Hepatocyte (in vitro differentiated cells): ENCODE data around the gene ITGB1BP1. TPM values are rescaled to one million over a fixed set of nuclear protein-coding genes. Genes with fewer than 3 reads are reported as not detected.

ENCODE experiments used
- DNase-seq: peaks from one replicate; pipeline ENCODE4 v3.0.0-alpha.2; 2016; ENCODE audit warnings: low spot score
- H2AFZ ChIP-seq: fragments of 200-600 bp; sonication (generic); 2 replicates; pipeline ENCODE4 v1.6.0; 2016; ENCODE audit warnings: antibody characterized with exemption, mild to moderate bottlenecking
- H3K27ac ChIP-seq: fragments of 200-600 bp; sonication (generic); 2 replicates; pipeline ENCODE4 v1.5.1; 2016; ENCODE audit warnings: mild to moderate bottlenecking
- H3K27me3 ChIP-seq: fragments of 200-600 bp; sonication (generic); 2 replicates; pipeline ENCODE4 v1.6.1; 2016
- H3K36me3 ChIP-seq: fragments of 200-600 bp; sonication (generic); replicated peaks from 2 replicates; pipeline ENCODE4 v1.5.1; 2016; ENCODE audit warnings: low read depth; ENCODE audit not compliant: insufficient read depth
- H3K4me1 ChIP-seq: fragments of 200-600 bp; sonication (generic); 2 replicates; pipeline ENCODE4 v1.5.1; 2016; ENCODE audit warnings: mild to moderate bottlenecking, moderate library complexity; ENCODE audit not compliant: insufficient read depth
- H3K4me2 ChIP-seq: fragments of 200-600 bp; sonication (generic); 2 replicates; pipeline ENCODE4 v1.6.0; 2016
- H3K4me3 ChIP-seq: fragments of 200-600 bp; sonication (generic); 2 replicates; pipeline ENCODE4 v1.5.1; 2016; ENCODE audit warnings: mild to moderate bottlenecking
- H3K79me2 ChIP-seq: fragments of 200-600 bp; sonication (generic); 2 replicates; pipeline ENCODE4 v1.6.0; 2017; ENCODE audit warnings: mild to moderate bottlenecking
- H3K9me2 ChIP-seq: fragments of 200-600 bp; sonication (generic); replicated peaks from 2 replicates; pipeline ENCODE4 v1.6.0; 2017; ENCODE audit warnings: mild to moderate bottlenecking; ENCODE audit not compliant: insufficient read depth
- H3K9me3 ChIP-seq: fragments of 200-600 bp; sonication (generic); 2 replicates; pipeline ENCODE4 v1.5.1; 2016; ENCODE audit warnings: low read depth, mild to moderate bottlenecking
- H4K20me1 ChIP-seq: fragments of 200-600 bp; sonication (generic); 2 replicates; pipeline ENCODE4 v1.6.0; 2016; ENCODE audit warnings: mild to moderate bottlenecking; ENCODE audit not compliant: insufficient read depth, poor library complexity, severe bottlenecking
- EZH2 ChIP-seq: fragments of 200-600 bp; sonication (generic); IDR thresholded peaks from 2 replicates; pipeline ENCODE4 v1.6.1; 2016; ENCODE audit warnings: antibody characterized with exemption, mild to moderate bottlenecking, borderline replicate concordance
- EZH2phosphoT487 ChIP-seq: fragments of 200-600 bp; sonication (generic); IDR thresholded peaks from one replicate; pipeline ENCODE4 v1.6.1; 2018; ENCODE audit warnings: antibody characterized with exemption, mild to moderate bottlenecking, low read depth, moderate library complexity; ENCODE audit not compliant: unreplicated experiment, severe bottlenecking
- WGBS: methylation state at CpG from one replicate; pipeline ENCODE4 v1.1.6; 2016; ENCODE audit warnings: low lambda C conversion rate; ENCODE audit errors: missing lambda C conversion rate; 5-methylcytosine and 5-hydroxymethylcytosine counted together
- polyA plus RNA-seq: library from polyadenylated mRNA; unstranded; fragments of >200 nt; fragmentation: Nextera tagmentation; extraction: Ambion mirVana; gene quantifications from 2 replicates; pipeline ENCODE4 v1.2.1, GENCODE V29; 2016
- total RNA-seq: library from RNA; depleted of rRNA; stranded (reverse); fragments of >200 nt; gene quantifications from 2 replicates; pipeline ENCODE4 v1.2.3, GENCODE V29; 2014
- TF ChIP-seq, protein P1 (sequence below): fragments of 200-600 bp; sonication (generic); IDR thresholded peaks from 2 replicates; pipeline ENCODE4 v1.5.1; 2016; ENCODE audit warnings: antibody characterized with exemption, mild to moderate bottlenecking; ENCODE audit not compliant: poor library complexity

Gene ITGB1BP1
- total and polyA plus RNA-seq, 2 experiments from 2014 or later: 17.4 to 51.8 TPM

DNA sequence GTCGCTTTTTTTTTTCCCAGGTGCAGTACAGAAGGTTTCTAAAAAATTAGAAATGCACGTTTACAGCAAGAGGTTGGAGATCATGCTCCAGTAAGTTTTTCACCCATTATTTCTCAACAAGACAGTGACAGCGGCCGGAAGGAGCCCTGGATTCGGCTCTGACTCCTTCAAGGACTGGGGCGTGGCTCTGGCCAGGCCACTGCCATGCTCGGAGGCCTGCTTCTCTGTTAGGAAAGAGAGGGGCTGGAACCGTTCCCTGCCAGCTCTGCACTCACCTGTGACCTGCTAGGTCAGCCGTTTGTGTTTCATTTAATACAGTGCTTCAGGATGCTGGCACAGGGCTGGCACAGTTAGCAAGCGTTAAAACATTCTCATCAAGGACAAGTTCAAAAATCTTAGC, 44.4 kb upstream of the ITGB1BP1 start:
- H3K36me3 ChIP-seq: no peaks in the 10 kb centered on the region
- 93% methylated on average over 10 of the region's 10 CpGs for WGBS
- DNase-seq: no peak

DNA sequence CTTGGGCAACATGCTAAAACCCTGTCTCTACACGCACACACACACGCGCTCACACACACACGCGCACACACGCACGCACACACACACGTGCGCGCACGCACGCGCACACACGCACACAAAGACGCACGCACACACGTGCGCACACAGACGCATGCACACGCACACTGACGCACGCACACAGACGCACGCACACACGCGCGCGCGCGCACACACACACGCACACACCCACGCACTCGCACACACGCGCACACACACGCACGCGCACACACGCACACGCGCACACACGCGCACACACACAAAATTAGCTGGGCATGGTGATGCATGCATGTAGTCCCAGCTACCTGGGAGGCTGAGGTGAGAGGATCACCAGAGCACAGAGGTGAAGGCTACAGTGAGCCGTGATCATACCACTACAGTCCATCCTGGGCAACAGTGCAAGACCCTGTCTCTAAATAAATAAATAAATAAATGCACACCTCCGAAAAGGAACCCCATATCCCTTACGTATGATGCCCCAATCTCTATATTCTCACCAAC, 42.9 kb upstream of the ITGB1BP1 start:
- no peaks in the 10 kb centered on the region for H3K9me2 ChIP-seq
- H3K27ac ChIP-seq: no peak overlapping the region
- TF ChIP-seq EZH2: no peak
- TF ChIP-seq, protein P1, sequence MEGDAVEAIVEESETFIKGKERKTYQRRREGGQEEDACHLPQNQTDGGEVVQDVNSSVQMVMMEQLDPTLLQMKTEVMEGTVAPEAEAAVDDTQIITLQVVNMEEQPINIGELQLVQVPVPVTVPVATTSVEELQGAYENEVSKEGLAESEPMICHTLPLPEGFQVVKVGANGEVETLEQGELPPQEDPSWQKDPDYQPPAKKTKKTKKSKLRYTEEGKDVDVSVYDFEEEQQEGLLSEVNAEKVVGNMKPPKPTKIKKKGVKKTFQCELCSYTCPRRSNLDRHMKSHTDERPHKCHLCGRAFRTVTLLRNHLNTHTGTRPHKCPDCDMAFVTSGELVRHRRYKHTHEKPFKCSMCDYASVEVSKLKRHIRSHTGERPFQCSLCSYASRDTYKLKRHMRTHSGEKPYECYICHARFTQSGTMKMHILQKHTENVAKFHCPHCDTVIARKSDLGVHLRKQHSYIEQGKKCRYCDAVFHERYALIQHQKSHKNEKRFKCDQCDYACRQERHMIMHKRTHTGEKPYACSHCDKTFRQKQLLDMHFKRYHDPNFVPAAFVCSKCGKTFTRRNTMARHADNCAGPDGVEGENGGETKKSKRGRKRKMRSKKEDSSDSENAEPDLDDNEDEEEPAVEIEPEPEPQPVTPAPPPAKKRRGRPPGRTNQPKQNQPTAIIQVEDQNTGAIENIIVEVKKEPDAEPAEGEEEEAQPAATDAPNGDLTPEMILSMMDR: no peak
- no peak for TF ChIP-seq EZH2phosphoT487
- H2AFZ ChIP-seq: no peak overlapping the region
- H3K27me3 ChIP-seq: no peaks in the 10 kb centered on the region
- no peaks in the 10 kb centered on the region for H3K79me2 ChIP-seq
- no peaks in the 10 kb centered on the region for H3K36me3 ChIP-seq
- no peak overlapping the region for H3K4me3 ChIP-seq
- H3K4me1 ChIP-seq: no peaks in the 10 kb centered on the region
- 96% methylated on average over 22 of the region's 46 CpGs for WGBS
- no peaks in the 10 kb centered on the region for H4K20me1 ChIP-seq
- no peaks in the 10 kb centered on the region for H3K9me3 ChIP-seq
- H3K4me2 ChIP-seq: no peak overlapping the region
- no peak for DNase-seq

More for the DNA sequence above, 44.4 kb upstream of the ITGB1BP1 start:
- Histone ChIP-seq H2AFZ (no peak overlapping the region), H3K9me3 (no peaks in the 10 kb centered on the region), H3K4me2 (no peak overlapping the region), H3K9me2 (no peaks in the 10 kb centered on the region), H3K4me3 (no peak overlapping the region), H4K20me1 (no peaks in the 10 kb centered on the region), H3K4me1 (no peaks in the 10 kb centered on the region), H3K27ac (no peak overlapping the region), H3K27me3 (no peaks in the 10 kb centered on the region), H3K79me2 (no peaks in the 10 kb centered on the region)
- no peak for TF ChIP-seq EZH2
- TF ChIP-seq, protein P1: no peak
- TF ChIP-seq EZH2phosphoT487: no peak

DNA sequence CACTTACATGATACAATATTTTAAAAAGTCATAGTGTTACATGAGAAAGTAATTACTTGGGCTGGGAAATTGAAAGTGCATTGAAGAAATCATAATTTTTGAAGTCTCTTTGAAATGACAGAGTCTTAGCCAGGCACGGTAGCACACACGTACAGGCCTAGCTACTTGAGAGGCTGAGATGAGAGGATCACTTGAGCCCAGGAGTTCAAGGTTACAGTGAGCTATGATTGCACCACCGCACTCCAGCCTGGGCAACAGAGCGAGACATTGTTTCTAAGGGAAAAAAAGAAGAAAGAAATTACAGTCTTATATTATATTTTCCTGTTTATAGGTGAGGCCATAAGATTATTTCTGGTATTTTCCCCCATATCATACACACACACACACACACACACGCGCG, 41.8 kb upstream of the ITGB1BP1 start:
- Histone ChIP-seq H3K79me2 (no peaks in the 10 kb centered on the region), H3K4me1 (no peaks in the 10 kb centered on the region), H3K27ac (no peak overlapping the region), H2AFZ (no peak overlapping the region), H3K9me3 (no peaks in the 10 kb centered on the region), H3K36me3 (no peaks in the 10 kb centered on the region), H3K4me3 (no peak overlapping the region), H3K27me3 (no peaks in the 10 kb centered on the region), H3K4me2 (no peak overlapping the region), H3K9me2 (no peaks in the 10 kb centered on the region), H4K20me1 (no peaks in the 10 kb centered on the region)
- DNase-seq: no peak
- TF ChIP-seq EZH2phosphoT487 (no peak), EZH2 (no peak)
- TF ChIP-seq, protein P1: no peak
- 81% methylated on average over 7 of the region's 7 CpGs for WGBS

DNA sequence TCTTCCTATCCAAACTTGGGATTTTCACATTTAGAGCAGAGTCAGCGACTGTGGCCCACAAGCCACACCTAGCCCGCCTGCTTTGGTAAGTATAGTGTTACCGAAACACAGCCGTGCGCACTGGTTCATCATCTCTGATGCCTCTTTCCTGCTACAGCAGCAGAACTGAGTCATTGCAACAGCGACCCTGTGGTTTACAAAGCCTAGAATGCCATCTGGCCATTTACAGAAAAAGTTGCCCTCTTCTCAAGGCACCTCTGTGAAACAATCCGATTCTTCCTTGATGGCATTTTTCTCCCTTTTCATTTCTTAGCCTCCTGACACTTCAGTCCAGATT, 40.3 kb upstream of the ITGB1BP1 start:
- DNase-seq: no peak
- no peaks in the 10 kb centered on the region for H3K79me2 ChIP-seq
- no peak overlapping the region for H3K4me3 ChIP-seq
- H4K20me1 ChIP-seq: no peaks in the 10 kb centered on the region
- H2AFZ ChIP-seq: no peak overlapping the region
- H3K27me3 ChIP-seq: no peaks in the 10 kb centered on the region
- no peaks in the 10 kb centered on the region for H3K4me1 ChIP-seq
- no peaks in the 10 kb centered on the region for H3K9me3 ChIP-seq
- no peaks in the 10 kb centered on the region for H3K9me2 ChIP-seq
- 81% methylated on average over 7 of the region's 7 CpGs for WGBS
- TF ChIP-seq EZH2 (no peak), EZH2phosphoT487 (no peak)
- TF ChIP-seq, protein P1: no peak
- H3K4me2 ChIP-seq: no peak overlapping the region
- no peak overlapping the region for H3K27ac ChIP-seq
- H3K36me3 ChIP-seq: no peaks in the 10 kb centered on the region
